ENCODE results near the gene RNPS1. TPM values are rescaled to one million over a fixed set of nuclear protein-coding genes. Genes with fewer than 3 reads are reported as not detected.

Gene RNPS1
- total RNA-seq, 2 donors from 2014 or later = 163 to 241 TPM

- TF ChIP-seq POLR2AphosphoS5 (IDR thresholded peaks at IDR 0.05) = no peak
- TF ChIP-seq POLR2A (IDR thresholded peaks at IDR 0.05) = no peak
- no peak for TF ChIP-seq CTCF (IDR thresholded peaks at IDR 0.05)
- H3K27ac ChIP-seq = no peak overlapping the region
- H3K4me1 ChIP-seq (replicated peaks) = no peaks in the 10 kb centered on the region
- H3K36me3 ChIP-seq = no peaks in the 10 kb centered on the region
- H3K4me3 ChIP-seq = no peak overlapping the region
- 81% methylated on average over 9 of the region's 9 CpGs for whole genome bisulfite sequencing
- DNase-seq (ENCODE audit: low spot score) = no peak
- no peaks in the 10 kb centered on the region for H3K27me3 ChIP-seq (replicated peaks; ENCODE audit: insufficient read depth)
- no peaks in the 10 kb centered on the region for H3K9me3 ChIP-seq
- intact Hi-C loops (cut with DNase I) = no loop called here
Observed at GRCh38 chr16:2292221-2292620, 24.3 kb upstream of the RNPS1 start.

- DNase-seq (ENCODE audit: low spot score) = no peak
- Histone ChIP-seq H3K36me3 (no peaks in the 10 kb centered on the region), H3K4me3 (no peak overlapping the region), H3K4me1 (replicated peaks) (no peaks in the 10 kb centered on the region), H3K9me3 (no peaks in the 10 kb centered on the region), H3K27ac (no peak overlapping the region), H3K27me3 (replicated peaks; ENCODE audit: insufficient read depth) (no peaks in the 10 kb centered on the region)
- intact Hi-C loops (cut with DNase I) = no loop called here
- 94% methylated on average over 18 of the region's 23 CpGs for WGBS
- TF ChIP-seq POLR2A (IDR thresholded peaks at IDR 0.05) (no peak), POLR2AphosphoS5 (IDR thresholded peaks at IDR 0.05) (no peak), CTCF (IDR thresholded peaks at IDR 0.05) (no peak)
Observed at GRCh38 chr16:2289282-2289681, 21.4 kb upstream of the RNPS1 start.

GRCh38 chr16:2288726-2289125, 20.8 kb upstream of the RNPS1 start:
- Histone ChIP-seq H3K36me3 (no peaks in the 10 kb centered on the region), H3K4me1 (replicated peaks) (no peaks in the 10 kb centered on the region), H3K27ac (no peak overlapping the region), H3K9me3 (no peaks in the 10 kb centered on the region), H3K27me3 (replicated peaks; ENCODE audit: insufficient read depth) (no peaks in the 10 kb centered on the region), H3K4me3 (no peak overlapping the region)
- TF ChIP-seq POLR2AphosphoS5 (IDR thresholded peaks at IDR 0.05) = no peak
- TF ChIP-seq POLR2A (IDR thresholded peaks at IDR 0.05) = no peak
- TF ChIP-seq CTCF (IDR thresholded peaks at IDR 0.05) = no peak
- intact Hi-C loops (cut with DNase I) = no loop called here
- 83% methylated on average over 8 of the region's 8 CpGs for WGBS
- DNase-seq (ENCODE audit: low spot score) = no peak

- no peaks in the 10 kb centered on the region for H3K27me3 ChIP-seq (replicated peaks; ENCODE audit: insufficient read depth)
- no peak overlapping the region for H3K27ac ChIP-seq
- intact Hi-C loops (cut with DNase I) = no loop called here
- no peaks in the 10 kb centered on the region for H3K36me3 ChIP-seq
- H3K4me3 ChIP-seq = no peak overlapping the region
- TF ChIP-seq POLR2AphosphoS5 (IDR thresholded peaks at IDR 0.05) (no peak), POLR2A (IDR thresholded peaks at IDR 0.05) (no peak), CTCF (IDR thresholded peaks at IDR 0.05) (no peak)
- H3K4me1 ChIP-seq (replicated peaks) = no peaks in the 10 kb centered on the region
- DNase-seq (ENCODE audit: low spot score) = no peak
- H3K9me3 ChIP-seq = no peaks in the 10 kb centered on the region
- whole genome bisulfite sequencing = 82% methylated on average over 35 of the region's 35 CpGs
Observed at GRCh38 chr16:2287916-2288547, 20.1 kb upstream of the RNPS1 start.

GRCh38 chr16:2286550-2286949, 18.6 kb upstream of the RNPS1 start:
- Histone ChIP-seq H3K27me3 (replicated peaks; ENCODE audit: insufficient read depth) (no peaks in the 10 kb centered on the region), H3K36me3 (no peaks in the 10 kb centered on the region), H3K9me3 (no peaks in the 10 kb centered on the region), H3K4me3 (no peak overlapping the region), H3K27ac (no peak overlapping the region), H3K4me1 (replicated peaks) (no peaks in the 10 kb centered on the region)
- intact Hi-C loops (cut with DNase I) = no loop called here
- WGBS = 79% methylated on average over 17 of the region's 17 CpGs
- DNase-seq (ENCODE audit: low spot score) = no peak
- TF ChIP-seq CTCF (IDR thresholded peaks at IDR 0.05) (no peak), POLR2AphosphoS5 (IDR thresholded peaks at IDR 0.05) (no peak), POLR2A (IDR thresholded peaks at IDR 0.05) (no peak)

Data from prostate gland (tissue), 2 donors.